Gastrocnemius medialis (tissue), 4 donors: Measurements from ENCODE around the gene MEIS2. TPM values are rescaled to one million over a fixed set of nuclear protein-coding genes. Genes with fewer than 3 reads are reported as not detected.

Source experiments
- ATAC-seq, 2 donors: fragments of 150-250 bp; one replicate each; pipeline ENCODE4 v1.9.1; 2016
- DNase-seq, 2 donors: peaks; one replicate each; pipeline ENCODE4 v3.0.0-alpha.2; 2019
- H3K27ac ChIP-seq, 4 donors: fragments of 200-600 bp; sonication (generic); 1 replicate in 1 of 4; 2 replicates in 3 of 4; pipeline ENCODE4 v1.5.1; 2016 to 2018; ENCODE audit warnings: mild to moderate bottlenecking in 2 of 4, moderate library complexity in 1 of 4
- H3K27me3 ChIP-seq, 3 donors: fragments of 200-600 bp; sonication (generic) in 2 of 3; 1 replicate in 1 of 3; 2 replicates in 2 of 3; pipeline versions ENCODE4 v1.5.1 to v1.6.0; 2016 to 2019; ENCODE audit warnings: mild to moderate bottlenecking in 1 of 3, moderate library complexity in 1 of 3
- H3K36me3 ChIP-seq, 2 donors: fragments of 200-600 bp; sonication (generic) in 1 of 2; one replicate each; pipeline ENCODE4 v1.5.1; 2017 to 2018
- H3K4me1 ChIP-seq, 2 donors: fragments of 200-600 bp; sonication (generic) in 1 of 2; one replicate each; pipeline ENCODE4 v1.5.1; 2016 to 2017; ENCODE audit warnings: mild to moderate bottlenecking in 2 of 2
- H3K4me3 ChIP-seq, 4 donors: fragments of 200-600 bp; sonication (generic) in 3 of 4; 1 replicate in 1 of 4; 2 replicates in 3 of 4; pipeline ENCODE4 v1.5.1; 2016 to 2019; ENCODE audit warnings: mild to moderate bottlenecking in 2 of 4
- H3K9me3 ChIP-seq, 3 donors: fragments of 200-600 bp; sonication (generic) in 2 of 3; 1 replicate in 1 of 3; 2 replicates in 2 of 3; pipeline ENCODE4 v1.5.1; 2016 to 2019
- POLR2A ChIP-seq, 2 donors: fragments of 450-650 bp; IDR thresholded peaks; one replicate each; pipeline ENCODE4 v1.6.1; 2017; ENCODE audit warnings: antibody characterized with exemption in 2 of 2, mild to moderate bottlenecking in 2 of 2, moderate library complexity in 2 of 2
- in situ Hi-C, 4 donors: fragments of 200-750 bp; cut with MboI; loops; one replicate each; pipeline versions ENCODE4 v1.15.0 to v1.8.0; 2017; ENCODE audit warnings: low sequenced_read_pairs in 4 of 4
- intact Hi-C: fragments of 100-400 bp; cut with DNase I; formaldehyde crosslinking; loops from one replicate; pipeline ENCODE4 v1.15.1; 2023; ENCODE audit warnings: low total_unique reads
- total RNA-seq, 4 donors: library from RNA; depleted of rRNA; stranded (reverse); fragments of >200 nt; gene quantifications; one replicate each; pipeline versions ENCODE4 v1.1.0 to v1.2.3, GENCODE V29; 2016
- TF ChIP-seq, protein P1 (sequence below), 5 experiments: fragments of 450-650 bp in 3 of 5; fragments of 200-600 bp in 2 of 5; sonication (generic) in 2 of 5; IDR thresholded peaks in 4 of 5; conservative IDR thresholded peaks in 1 of 5; 1 replicate in 4 of 5; 2 replicates in 1 of 5; pipeline ENCODE4 v1.5.1; 2016 to 2019; ENCODE audit warnings: antibody characterized with exemption in 5 of 5, mild to moderate bottlenecking in 3 of 5, moderate library complexity in 3 of 5

MEIS2 gene
- total RNA-seq, 4 donors from 2014 or later, result 0.31 to 1.8 (median 0.40) TPM; not detected in 1

DNA sequence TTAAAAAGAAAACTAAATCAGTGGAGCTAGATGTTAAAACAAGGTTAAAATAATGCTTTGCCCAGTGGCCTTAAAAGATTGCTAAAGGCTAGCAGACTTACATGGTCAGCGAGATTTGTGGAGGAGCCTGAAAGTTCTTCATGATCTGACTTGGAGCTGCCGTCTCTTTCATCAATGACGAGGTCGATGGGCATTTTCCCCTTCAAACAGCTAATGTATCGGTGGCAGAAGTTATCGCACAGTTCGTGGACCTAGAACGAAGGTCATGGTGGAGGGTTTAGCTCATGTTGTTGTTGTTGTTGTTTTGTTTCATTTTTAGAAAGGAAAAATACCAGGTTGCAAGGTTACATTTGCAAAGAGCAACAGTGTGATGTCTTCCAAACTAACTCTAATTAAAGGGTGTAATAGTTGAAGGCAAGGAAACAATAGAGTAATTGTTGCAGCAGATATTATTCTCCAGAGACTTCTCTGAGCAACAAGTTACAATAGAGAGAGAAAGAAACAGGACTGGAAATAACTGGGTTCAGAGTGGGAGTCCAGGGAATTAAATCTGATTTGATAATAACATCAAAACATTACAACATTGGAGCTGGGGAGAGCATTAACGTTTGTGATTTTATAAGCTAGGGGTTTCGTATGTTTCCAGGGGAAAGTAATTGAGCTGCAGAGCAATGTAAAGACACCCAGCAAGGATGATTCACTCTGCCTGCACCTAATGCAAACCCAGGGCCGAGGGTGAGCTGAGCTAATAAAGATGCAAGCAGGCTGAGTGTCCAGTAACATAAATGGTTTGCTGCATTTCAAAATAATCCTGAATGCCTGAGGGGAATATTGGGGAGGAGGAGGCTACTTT is 6.6 kb downstream of the MEIS2 start:
- no peak for TF ChIP-seq POLR2A (IDR thresholded peaks at IDR 0.05)
- TF ChIP-seq, protein P1, sequence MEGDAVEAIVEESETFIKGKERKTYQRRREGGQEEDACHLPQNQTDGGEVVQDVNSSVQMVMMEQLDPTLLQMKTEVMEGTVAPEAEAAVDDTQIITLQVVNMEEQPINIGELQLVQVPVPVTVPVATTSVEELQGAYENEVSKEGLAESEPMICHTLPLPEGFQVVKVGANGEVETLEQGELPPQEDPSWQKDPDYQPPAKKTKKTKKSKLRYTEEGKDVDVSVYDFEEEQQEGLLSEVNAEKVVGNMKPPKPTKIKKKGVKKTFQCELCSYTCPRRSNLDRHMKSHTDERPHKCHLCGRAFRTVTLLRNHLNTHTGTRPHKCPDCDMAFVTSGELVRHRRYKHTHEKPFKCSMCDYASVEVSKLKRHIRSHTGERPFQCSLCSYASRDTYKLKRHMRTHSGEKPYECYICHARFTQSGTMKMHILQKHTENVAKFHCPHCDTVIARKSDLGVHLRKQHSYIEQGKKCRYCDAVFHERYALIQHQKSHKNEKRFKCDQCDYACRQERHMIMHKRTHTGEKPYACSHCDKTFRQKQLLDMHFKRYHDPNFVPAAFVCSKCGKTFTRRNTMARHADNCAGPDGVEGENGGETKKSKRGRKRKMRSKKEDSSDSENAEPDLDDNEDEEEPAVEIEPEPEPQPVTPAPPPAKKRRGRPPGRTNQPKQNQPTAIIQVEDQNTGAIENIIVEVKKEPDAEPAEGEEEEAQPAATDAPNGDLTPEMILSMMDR (IDR thresholded peaks at IDR 0.05 in 4 of 5, conservative IDR thresholded peaks at IDR 0.05 in 1 of 5), result no peak
- H3K36me3 ChIP-seq, result no peaks in the 10 kb centered on the region
- intact Hi-C loops (no loop called here), in situ Hi-C loops (no loop called here)
- H3K9me3 ChIP-seq, result no peaks in the 10 kb centered on the region
- no peak overlapping the region for H3K27ac ChIP-seq
- peaks cover 66 to 76% (median 72%) of the 10 kb centered on the region in 3 donors for H3K27me3 ChIP-seq
- H3K4me1 ChIP-seq, result peaks cover 7 to 27% of the 10 kb centered on the region in 2 donors
- ATAC-seq (no peak), DNase-seq (no peak)
- no peak overlapping the region for H3K4me3 ChIP-seq

DNA sequence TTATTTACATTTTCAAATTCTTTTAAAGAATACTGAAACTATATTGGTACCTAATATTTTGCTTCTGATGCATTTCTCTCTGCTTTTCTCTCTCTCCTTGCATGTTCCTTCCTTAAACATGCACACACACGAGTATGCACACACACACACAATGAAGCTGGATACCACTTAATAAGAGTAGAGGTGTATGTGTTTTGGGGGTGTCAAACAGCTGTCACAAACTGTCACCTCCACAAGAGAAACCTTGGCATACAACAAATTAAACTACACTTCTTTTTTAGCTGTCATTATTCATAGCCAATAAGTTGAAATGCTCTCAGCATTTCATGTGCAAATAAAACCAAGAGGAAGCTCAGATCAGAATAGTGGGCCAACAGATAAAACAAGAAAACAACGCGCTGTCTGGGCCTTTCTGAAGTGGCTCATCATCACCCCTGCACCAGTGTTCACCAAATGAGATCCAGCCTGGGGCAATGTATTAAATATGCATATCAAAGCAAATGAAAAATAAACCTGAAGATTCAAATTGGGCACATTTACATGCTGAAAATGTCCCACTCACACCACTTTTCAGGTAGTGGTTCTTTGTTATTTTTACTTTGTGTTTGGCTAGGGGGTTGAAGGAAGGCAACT is 9.7 kb downstream of the MEIS2 start:
- intact Hi-C loops, result no loop called here
- H3K4me1 ChIP-seq, result peaks cover 0 to 8% of the 10 kb centered on the region in 2 donors
- H3K4me3 ChIP-seq, result no peak overlapping the region
- TF ChIP-seq, protein P1 (IDR thresholded peaks at IDR 0.05 in 4 of 5, conservative IDR thresholded peaks at IDR 0.05 in 1 of 5), result no peak
- no peak for TF ChIP-seq POLR2A (IDR thresholded peaks at IDR 0.05)
- ATAC-seq (no peak), DNase-seq (no peak)
- no peaks in the 10 kb centered on the region for H3K36me3 ChIP-seq
- in situ Hi-C loops, result no loop called here
- H3K9me3 ChIP-seq, result no peaks in the 10 kb centered on the region
- H3K27ac ChIP-seq, result no peak overlapping the region
- peaks cover 35 to 47% (median 46%) of the 10 kb centered on the region in 3 donors for H3K27me3 ChIP-seq

DNA sequence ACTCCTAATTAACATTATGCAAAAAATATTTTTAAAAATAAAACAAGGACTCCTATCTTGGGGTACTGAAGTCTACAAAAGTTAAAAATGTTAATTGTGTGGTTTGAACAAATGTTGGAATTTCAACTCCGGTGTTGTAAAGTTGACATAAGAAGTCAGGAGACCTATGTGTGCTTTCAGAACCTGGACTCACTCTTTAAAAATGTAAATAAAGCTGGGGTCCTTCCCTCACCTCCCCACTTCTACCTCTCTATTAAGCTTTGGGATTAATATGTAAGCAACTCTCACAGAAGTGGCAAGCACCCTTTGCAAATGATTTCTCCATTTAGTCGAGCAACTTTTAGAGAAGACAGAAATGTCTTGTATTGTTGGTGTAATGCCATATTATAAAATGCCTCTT is 11.9 kb downstream of the MEIS2 start:
- TF ChIP-seq POLR2A (IDR thresholded peaks at IDR 0.05), result no peak
- TF ChIP-seq, protein P1 (IDR thresholded peaks at IDR 0.05 in 4 of 5, conservative IDR thresholded peaks at IDR 0.05 in 1 of 5), result no peak
- Histone ChIP-seq H3K36me3 (no peaks in the 10 kb centered on the region), H3K4me1 (no peaks in the 10 kb centered on the region), H3K4me3 (no peak overlapping the region), H3K27me3 (peaks cover 16 to 30% (median 24%) of the 10 kb centered on the region in 3 donors), H3K9me3 (no peaks in the 10 kb centered on the region), H3K27ac (no peak overlapping the region)
- DNase-seq, result no peak
- intact Hi-C loops (no loop called here), in situ Hi-C loops (no loop called here)
- no peak for ATAC-seq

DNA sequence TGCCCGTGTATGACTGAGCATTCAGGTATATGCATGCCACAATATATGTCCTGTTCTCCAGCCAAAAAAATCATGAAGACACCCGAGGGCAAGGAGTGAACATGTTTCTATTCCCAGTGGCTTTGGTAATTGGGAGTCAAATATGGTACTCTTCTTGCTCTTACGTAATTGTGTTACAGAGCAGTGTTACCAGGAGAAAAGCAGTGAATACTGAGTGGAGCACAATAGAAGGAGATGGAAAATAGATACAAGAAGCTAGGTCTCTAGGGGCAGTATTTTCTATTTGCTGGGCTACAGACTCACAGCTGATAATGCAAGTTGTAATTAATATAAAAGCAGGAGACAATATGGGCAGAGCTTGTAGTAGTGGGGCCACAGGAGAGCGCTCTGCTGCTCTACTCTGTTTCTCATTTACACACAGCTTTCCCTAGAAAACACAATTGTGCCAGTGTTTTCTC is 13.2 kb downstream of the MEIS2 start:
- Histone ChIP-seq H3K27ac (no peak overlapping the region), H3K4me3 (no peak overlapping the region), H3K9me3 (no peaks in the 10 kb centered on the region), H3K4me1 (no peaks in the 10 kb centered on the region), H3K27me3 (peaks cover 14 to 23% (median 21%) of the 10 kb centered on the region in 3 donors), H3K36me3 (no peaks in the 10 kb centered on the region)
- intact Hi-C loops, result no loop called here
- no peak for ATAC-seq
- in situ Hi-C loops, result no loop called here
- no peak for DNase-seq
- TF ChIP-seq, protein P1 (IDR thresholded peaks at IDR 0.05 in 4 of 5, conservative IDR thresholded peaks at IDR 0.05 in 1 of 5), result no peak
- TF ChIP-seq POLR2A (IDR thresholded peaks at IDR 0.05), result no peak
